Calu3 (cell line): ENCODE measurements around the gene TEF. TPM values are rescaled to one million over a fixed set of nuclear protein-coding genes. Genes with fewer than 3 reads are reported as not detected.
A peak's percentile ranks its signal among the peaks of the same experiment; 100 is the strongest.

ENCODE experiments used
- BruUV-seq: library from RNA; stranded (reverse); fragments of 400-500 nt; replicated peaks from 2 replicates; lab custom pipeline; 2021; lab: Mats Ljungman, UMichigan
- CTCF ChIA-PET: fragments of 300-600 bp; sonication (Branson Sonifier 250); formaldehyde crosslinking; loops from one replicate; lab custom pipeline; 2022; ENCODE audit warnings: antibody characterized with exemption; lab: Charles Lee
- DNase-seq: peaks from one replicate; pipeline ENCODE4 v3.0.0; 2022
- H3K27ac Mint-ChIP-seq: one replicate; pipeline ENCODE4 v1.8.0; 2022; ENCODE audit warnings: mixed read lengths; ENCODE audit not compliant: unreplicated experiment
- H3K27me3 Mint-ChIP-seq: one replicate; pipeline ENCODE4 v1.8.0; 2022; ENCODE audit warnings: mixed read lengths; ENCODE audit not compliant: unreplicated experiment
- H3K36me3 Mint-ChIP-seq: one replicate; pipeline ENCODE4 v1.8.0; 2022; ENCODE audit warnings: mild to moderate bottlenecking, moderate library complexity, mixed read lengths; ENCODE audit not compliant: insufficient read depth, unreplicated experiment
- H3K4me1 Mint-ChIP-seq: one replicate; pipeline ENCODE4 v1.8.0; 2022; ENCODE audit warnings: mild to moderate bottlenecking, low read depth, mixed read lengths; ENCODE audit not compliant: unreplicated experiment
- H3K4me3 Mint-ChIP-seq: one replicate; pipeline ENCODE4 v1.8.0; 2022; ENCODE audit warnings: mild to moderate bottlenecking, low read depth, moderate library complexity, mixed read lengths; ENCODE audit not compliant: unreplicated experiment
- H3K9me3 Mint-ChIP-seq: one replicate; pipeline ENCODE4 v1.8.0; 2022; ENCODE audit warnings: low read depth, mixed read lengths; ENCODE audit not compliant: unreplicated experiment
- CTCF ChIP-seq: fragments of 200-600 bp; IDR thresholded peaks from one replicate; pipeline ENCODE4 v1.8.0; 2022; ENCODE audit warnings: antibody characterized with exemption; ENCODE audit not compliant: unreplicated experiment
- intact Hi-C: fragments of 100-400 bp; cut with micrococcal nuclease; formaldehyde crosslinking; loops from one replicate; pipeline ENCODE4 v1.10.0; 2022; ENCODE audit not compliant: unreplicated experiment
- total RNA-seq: library from RNA; stranded (reverse); gene quantifications from 2 replicates; pipeline ENCODE4 v1.2.3, GENCODE V29; 2022

Gene TEF
- total RNA-seq, 1 experiment from 2014 or later, result 6.3 TPM

GRCh38 chr22:41380993-41381328 lies 781 bp upstream of the TEF start:
- Mint-ChIP-seq H3K27ac (peak overlapping the region; percentile 93), H3K4me1 (peaks cover 8% of the 10 kb centered on the region), H3K36me3 (peaks cover 26% of the 10 kb centered on the region), H3K4me3 (peak overlapping the region; percentile 89), H3K27me3 (peaks cover 14% of the 10 kb centered on the region), H3K9me3 (no peaks in the 10 kb centered on the region)
- BruUV-seq, result TSS peak; percentile 95
- DNase-seq, result no peak
- CTCF ChIA-PET, result interaction anchor here (0.6 to 2.6 kb wide), 8 partner anchors 14 to 1861 kb away, joined by 3 to 13 read pairs (median 6); partner anchors contain the start of genes L3MBTL2 and PMM1
- TF ChIP-seq CTCF, result no peak
- intact Hi-C loops, result no loop called here

- Mint-ChIP-seq H3K4me3 (peak overlapping the region; percentile 89), H3K27ac (peak overlapping the region; percentile 93), H3K36me3 (peaks cover 26% of the 10 kb centered on the region), H3K27me3 (peaks cover 8% of the 10 kb centered on the region), H3K9me3 (no peaks in the 10 kb centered on the region), H3K4me1 (peaks cover 8% of the 10 kb centered on the region)
- intact Hi-C loops, result no loop called here
- no peak for TF ChIP-seq CTCF
- CTCF ChIA-PET, result interaction anchor here (0.6 to 2.6 kb wide), 8 partner anchors 15 to 731 kb away, joined by 3 to 13 read pairs (median 4); partner anchors contain the start of genes PMM1 and TOB2
- BruUV-seq, result no TSS peak
- DNase-seq, result peak; percentile 41
Observed at GRCh38 chr22:41382098-41382578, 396 bp downstream of the TEF start.

- Mint-ChIP-seq H3K27me3 (peaks cover 3% of the 10 kb centered on the region), H3K36me3 (peaks cover 26% of the 10 kb centered on the region), H3K4me3 (peak overlapping the region; percentile 89), H3K27ac (no peak overlapping the region), H3K9me3 (no peaks in the 10 kb centered on the region), H3K4me1 (peaks cover 8% of the 10 kb centered on the region)
- BruUV-seq, result no TSS peak
- DNase-seq, result no peak
- TF ChIP-seq CTCF, result no peak
- CTCF ChIA-PET, result interaction anchor here (0.6 to 2.6 kb wide), 3 partner anchors 19 to 322 kb away, joined by 3 to 13 read pairs (median 3); no protein-coding TSS in a partner anchor
- intact Hi-C loops, result no loop called here
Observed at GRCh38 chr22:41382610-41383009, 868 bp downstream of the TEF start.

- CTCF ChIA-PET, result no interaction called here
Observed at GRCh38 chr22:41383085-41383484, 1.3 kb downstream of the TEF start.

More at GRCh38 chr22:41383085-41383484, 1.3 kb downstream of the TEF start:
- no peak for TF ChIP-seq CTCF
- no peaks in the 10 kb centered on the region for H3K27me3 Mint-ChIP-seq
- H3K4me1 Mint-ChIP-seq, result peaks cover 8% of the 10 kb centered on the region
- intact Hi-C loops, result no loop called here
- peaks cover 26% of the 10 kb centered on the region for H3K36me3 Mint-ChIP-seq
- H3K4me3 Mint-ChIP-seq, result no peak overlapping the region
- no peaks in the 10 kb centered on the region for H3K9me3 Mint-ChIP-seq
- BruUV-seq, result no TSS peak
- no peak for DNase-seq
- H3K27ac Mint-ChIP-seq, result no peak overlapping the region
